Hepatocyte (in vitro differentiated cells): ENCODE results near the gene MAP4K3.
"Not testable (repeated sequence)": the region's sequence is repeated elsewhere in the genome, so short reads cannot be mapped to it uniquely, and the experiment has no call there.

Source experiments
- EZH2 ChIP-seq: fragments of 200-600 bp; sonication (generic); IDR thresholded peaks from 2 replicates; pipeline ENCODE4 v1.6.1; 2016; ENCODE audit warnings: antibody characterized with exemption, mild to moderate bottlenecking, borderline replicate concordance
- EZH2phosphoT487 ChIP-seq: fragments of 200-600 bp; sonication (generic); IDR thresholded peaks from one replicate; pipeline ENCODE4 v1.6.1; 2018; ENCODE audit warnings: antibody characterized with exemption, mild to moderate bottlenecking, low read depth, moderate library complexity; ENCODE audit not compliant: unreplicated experiment, severe bottlenecking
- TF ChIP-seq, protein P1 (sequence below): fragments of 200-600 bp; sonication (generic); IDR thresholded peaks from 2 replicates; pipeline ENCODE4 v1.5.1; 2016; ENCODE audit warnings: antibody characterized with exemption, mild to moderate bottlenecking; ENCODE audit not compliant: poor library complexity

DNA sequence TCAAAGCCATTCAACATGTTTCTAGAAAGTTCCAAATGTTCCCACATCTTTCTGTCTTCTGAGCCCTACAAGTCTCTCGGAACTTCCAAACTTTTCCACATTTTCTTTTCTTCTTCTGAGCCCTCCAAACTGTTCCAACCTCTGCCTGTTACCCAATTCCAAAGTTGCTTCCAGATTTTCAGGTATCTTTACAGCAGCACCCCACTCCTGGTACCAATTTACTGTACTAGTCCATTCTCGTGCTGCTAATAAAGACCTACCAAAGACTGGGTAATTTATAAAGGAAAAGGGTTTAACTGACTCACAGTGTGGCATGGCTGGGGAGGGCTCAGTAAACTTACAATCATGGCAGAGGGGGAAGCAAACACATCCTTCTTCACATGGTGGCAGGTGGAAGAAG is 76.7 kb downstream of the MAP4K3 start:
- not testable (repeated sequence) for TF ChIP-seq EZH2, EZH2phosphoT487
- TF ChIP-seq, protein P1, sequence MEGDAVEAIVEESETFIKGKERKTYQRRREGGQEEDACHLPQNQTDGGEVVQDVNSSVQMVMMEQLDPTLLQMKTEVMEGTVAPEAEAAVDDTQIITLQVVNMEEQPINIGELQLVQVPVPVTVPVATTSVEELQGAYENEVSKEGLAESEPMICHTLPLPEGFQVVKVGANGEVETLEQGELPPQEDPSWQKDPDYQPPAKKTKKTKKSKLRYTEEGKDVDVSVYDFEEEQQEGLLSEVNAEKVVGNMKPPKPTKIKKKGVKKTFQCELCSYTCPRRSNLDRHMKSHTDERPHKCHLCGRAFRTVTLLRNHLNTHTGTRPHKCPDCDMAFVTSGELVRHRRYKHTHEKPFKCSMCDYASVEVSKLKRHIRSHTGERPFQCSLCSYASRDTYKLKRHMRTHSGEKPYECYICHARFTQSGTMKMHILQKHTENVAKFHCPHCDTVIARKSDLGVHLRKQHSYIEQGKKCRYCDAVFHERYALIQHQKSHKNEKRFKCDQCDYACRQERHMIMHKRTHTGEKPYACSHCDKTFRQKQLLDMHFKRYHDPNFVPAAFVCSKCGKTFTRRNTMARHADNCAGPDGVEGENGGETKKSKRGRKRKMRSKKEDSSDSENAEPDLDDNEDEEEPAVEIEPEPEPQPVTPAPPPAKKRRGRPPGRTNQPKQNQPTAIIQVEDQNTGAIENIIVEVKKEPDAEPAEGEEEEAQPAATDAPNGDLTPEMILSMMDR: not testable (repeated sequence)
